Uterus (tissue), 2 donors: ENCODE data around the gene PCDHB13.

Source experiments
- POLR2A ChIP-seq, 2 donors: fragments of 450-650 bp; IDR thresholded peaks; one replicate each; pipeline ENCODE4 v1.6.1; 2016; ENCODE audit warnings: antibody characterized with exemption in 2 of 2, mild to moderate bottlenecking in 1 of 2, moderate library complexity in 1 of 2
- TF ChIP-seq, protein P1 (sequence below), 4 experiments: fragments of 200-600 bp in 2 of 4; fragments of 450-650 bp in 2 of 4; sonication (generic) in 2 of 4; IDR thresholded peaks; one replicate each; pipeline ENCODE4 v1.5.1; 2016 to 2019; ENCODE audit warnings: antibody characterized with exemption in 4 of 4, mild to moderate bottlenecking in 2 of 4, moderate library complexity in 1 of 4

DNA sequence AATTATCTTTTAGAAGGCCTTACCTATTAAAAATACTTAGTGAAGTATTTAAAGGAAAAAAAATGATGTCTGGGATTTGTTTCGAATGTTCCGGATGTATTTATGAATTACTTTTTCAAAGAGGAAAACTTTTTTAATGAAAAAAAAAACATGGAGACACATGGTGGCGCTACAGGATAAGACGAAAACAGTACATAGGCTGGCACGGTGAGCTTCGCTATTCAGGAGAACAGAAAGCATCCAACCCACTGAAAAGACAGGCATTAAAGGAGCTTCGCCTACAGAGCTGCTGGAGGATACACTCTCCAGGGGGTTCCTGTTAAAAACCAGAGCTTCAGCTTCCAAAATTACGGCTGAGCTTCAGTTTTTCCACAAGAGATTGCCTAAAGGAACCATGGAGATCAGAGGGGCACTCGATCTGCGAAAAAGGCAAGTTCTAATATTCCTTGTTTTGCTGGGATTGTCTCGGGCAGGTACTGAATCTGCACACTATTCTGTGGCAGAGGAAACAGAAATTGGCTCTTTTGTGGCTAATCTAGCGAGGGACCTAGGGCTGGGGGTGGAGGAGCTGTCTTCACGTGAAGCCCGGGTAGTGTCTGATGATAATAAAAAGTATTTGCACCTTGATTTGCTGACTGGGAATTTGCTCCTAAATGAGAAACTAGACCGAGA lies 9.5 kb downstream of the PCDHB13 start, which contains the start of gene PCDHB14:
- TF ChIP-seq, protein P1, sequence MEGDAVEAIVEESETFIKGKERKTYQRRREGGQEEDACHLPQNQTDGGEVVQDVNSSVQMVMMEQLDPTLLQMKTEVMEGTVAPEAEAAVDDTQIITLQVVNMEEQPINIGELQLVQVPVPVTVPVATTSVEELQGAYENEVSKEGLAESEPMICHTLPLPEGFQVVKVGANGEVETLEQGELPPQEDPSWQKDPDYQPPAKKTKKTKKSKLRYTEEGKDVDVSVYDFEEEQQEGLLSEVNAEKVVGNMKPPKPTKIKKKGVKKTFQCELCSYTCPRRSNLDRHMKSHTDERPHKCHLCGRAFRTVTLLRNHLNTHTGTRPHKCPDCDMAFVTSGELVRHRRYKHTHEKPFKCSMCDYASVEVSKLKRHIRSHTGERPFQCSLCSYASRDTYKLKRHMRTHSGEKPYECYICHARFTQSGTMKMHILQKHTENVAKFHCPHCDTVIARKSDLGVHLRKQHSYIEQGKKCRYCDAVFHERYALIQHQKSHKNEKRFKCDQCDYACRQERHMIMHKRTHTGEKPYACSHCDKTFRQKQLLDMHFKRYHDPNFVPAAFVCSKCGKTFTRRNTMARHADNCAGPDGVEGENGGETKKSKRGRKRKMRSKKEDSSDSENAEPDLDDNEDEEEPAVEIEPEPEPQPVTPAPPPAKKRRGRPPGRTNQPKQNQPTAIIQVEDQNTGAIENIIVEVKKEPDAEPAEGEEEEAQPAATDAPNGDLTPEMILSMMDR (IDR thresholded peaks at IDR 0.05), result no peak
- TF ChIP-seq POLR2A (IDR thresholded peaks at IDR 0.05), result no peak
